D721Med (cell line): ENCODE measurements around the gene NT5DC1.

Experiments
- DNase-seq: peaks from one replicate; pipeline ENCODE4 v3.0.0; 2011; ENCODE audit warnings: low spot score; ENCODE audit not compliant: insufficient read length
- FAIRE-seq: peaks from 2 replicates; lab custom pipeline; 2011; peaks lifted over from hg19 to GRCh38; lab: Jason Lieb, UNC
- TF ChIP-seq, protein P1 (sequence below): IDR thresholded peaks from 2 replicates; pipeline ENCODE4 v1.5.1; 2012; ENCODE audit warnings: mild to moderate bottlenecking, control low read depth; ENCODE audit not compliant: insufficient read depth; ENCODE audit errors: missing control alignments

NT5DC1 gene

DNA sequence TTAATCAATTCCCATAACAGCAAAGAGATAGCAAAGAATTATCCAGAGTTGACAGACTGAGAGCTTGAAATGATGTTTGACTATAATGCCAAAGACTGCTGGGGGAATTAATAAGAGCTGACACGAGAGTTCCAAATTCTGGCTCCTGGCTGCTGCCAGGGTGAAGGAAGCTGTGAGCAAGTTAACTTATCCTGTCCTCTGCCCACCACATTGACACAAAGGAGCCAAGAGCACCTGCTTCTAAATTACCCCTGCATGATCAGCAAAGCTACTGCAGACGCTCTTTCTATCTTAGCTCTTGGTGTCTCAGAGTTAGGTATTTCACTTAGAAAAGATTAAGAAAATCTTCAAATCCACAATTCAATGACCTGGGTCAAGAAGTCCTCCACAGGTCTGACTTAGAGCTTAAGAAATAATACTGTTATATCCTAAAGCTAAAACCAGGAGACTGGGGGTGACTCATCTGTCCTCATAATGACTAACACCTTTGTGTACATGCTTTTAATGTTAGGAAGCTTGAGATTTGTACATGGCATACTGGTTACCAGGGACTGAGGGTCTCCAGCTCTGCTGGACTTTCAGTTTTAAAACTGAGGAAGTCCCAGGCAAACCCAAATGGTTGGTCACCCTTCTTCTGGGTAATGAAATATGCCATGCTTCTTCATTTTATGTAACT, 26.8 kb upstream of the NT5DC1 start:
- FAIRE-seq (peak; percentile 46), DNase-seq (no peak)
- TF ChIP-seq, protein P1, sequence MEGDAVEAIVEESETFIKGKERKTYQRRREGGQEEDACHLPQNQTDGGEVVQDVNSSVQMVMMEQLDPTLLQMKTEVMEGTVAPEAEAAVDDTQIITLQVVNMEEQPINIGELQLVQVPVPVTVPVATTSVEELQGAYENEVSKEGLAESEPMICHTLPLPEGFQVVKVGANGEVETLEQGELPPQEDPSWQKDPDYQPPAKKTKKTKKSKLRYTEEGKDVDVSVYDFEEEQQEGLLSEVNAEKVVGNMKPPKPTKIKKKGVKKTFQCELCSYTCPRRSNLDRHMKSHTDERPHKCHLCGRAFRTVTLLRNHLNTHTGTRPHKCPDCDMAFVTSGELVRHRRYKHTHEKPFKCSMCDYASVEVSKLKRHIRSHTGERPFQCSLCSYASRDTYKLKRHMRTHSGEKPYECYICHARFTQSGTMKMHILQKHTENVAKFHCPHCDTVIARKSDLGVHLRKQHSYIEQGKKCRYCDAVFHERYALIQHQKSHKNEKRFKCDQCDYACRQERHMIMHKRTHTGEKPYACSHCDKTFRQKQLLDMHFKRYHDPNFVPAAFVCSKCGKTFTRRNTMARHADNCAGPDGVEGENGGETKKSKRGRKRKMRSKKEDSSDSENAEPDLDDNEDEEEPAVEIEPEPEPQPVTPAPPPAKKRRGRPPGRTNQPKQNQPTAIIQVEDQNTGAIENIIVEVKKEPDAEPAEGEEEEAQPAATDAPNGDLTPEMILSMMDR: no peak

DNA sequence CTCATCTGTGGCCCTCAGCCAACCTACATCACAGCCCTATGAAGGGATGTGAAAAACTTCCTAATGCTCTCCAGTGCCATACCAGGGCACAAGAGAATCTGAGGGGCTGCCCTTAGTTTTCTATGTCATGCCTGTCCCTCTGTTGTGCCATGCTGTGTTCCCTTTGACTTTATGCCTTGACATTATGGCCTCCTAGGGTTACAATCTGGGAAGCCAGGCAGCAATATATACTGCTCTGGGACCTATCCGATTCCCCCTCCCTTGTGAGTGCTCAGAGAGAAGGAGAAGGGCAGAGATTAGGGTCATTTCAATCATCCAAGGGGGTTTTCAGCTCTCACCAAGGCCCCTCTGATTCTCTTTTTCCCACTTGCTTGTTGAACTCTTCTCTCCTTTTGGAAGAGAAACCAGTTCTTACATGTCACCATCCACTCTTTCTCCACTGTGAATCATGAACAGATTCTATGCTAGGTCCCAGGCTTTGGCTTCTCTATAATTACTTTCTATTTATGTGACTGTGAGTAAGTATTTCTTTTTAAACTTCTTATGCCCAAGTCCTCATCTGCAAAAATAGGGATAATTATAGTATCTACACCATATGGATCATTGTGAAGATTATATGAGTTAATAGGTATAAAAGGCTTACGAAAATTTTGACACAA, 25.8 kb upstream of the NT5DC1 start:
- TF ChIP-seq, protein P1: no peak
- DNase-seq (no peak), FAIRE-seq (no peak)

DNA sequence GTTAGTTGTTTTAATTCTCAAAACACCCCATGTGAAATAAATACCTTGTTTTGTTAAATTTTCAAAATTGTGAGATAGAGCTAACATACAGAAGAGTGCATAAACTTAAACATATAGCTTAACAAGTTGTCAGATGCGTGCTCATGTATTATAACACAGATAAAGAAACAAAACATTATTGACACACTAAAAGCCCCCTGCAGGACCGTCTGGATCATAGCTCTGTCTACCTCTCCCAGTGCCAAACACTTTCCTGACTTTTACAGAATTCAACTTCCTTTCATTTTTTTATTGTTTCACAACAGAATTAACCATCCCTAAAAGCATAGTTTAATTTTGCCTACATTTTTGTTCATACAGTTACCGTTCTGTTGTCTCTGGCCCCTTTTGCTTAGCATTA, 22.1 kb upstream of the NT5DC1 start:
- DNase-seq (no peak), FAIRE-seq (no peak)
- TF ChIP-seq, protein P1: no peak

DNA sequence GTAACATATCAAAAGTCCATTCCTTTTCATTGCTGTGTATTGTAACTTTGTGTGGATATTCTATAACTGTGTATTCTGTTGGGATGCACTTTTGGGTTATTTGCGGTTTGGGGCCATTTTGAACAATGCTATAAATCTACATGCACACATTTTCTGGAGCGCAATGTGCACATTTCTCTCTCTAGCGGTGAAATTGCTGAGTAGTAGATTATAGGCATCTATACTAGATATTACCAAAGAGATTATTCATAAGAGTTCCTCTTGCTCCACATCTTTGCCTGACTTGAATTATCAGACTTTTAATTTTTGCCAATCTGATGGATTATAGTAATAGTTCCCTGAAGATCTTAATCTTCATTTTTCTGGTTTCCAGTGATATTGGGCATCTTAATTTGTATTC, 21.7 kb upstream of the NT5DC1 start:
- FAIRE-seq: no peak
- TF ChIP-seq, protein P1: no peak

DNA sequence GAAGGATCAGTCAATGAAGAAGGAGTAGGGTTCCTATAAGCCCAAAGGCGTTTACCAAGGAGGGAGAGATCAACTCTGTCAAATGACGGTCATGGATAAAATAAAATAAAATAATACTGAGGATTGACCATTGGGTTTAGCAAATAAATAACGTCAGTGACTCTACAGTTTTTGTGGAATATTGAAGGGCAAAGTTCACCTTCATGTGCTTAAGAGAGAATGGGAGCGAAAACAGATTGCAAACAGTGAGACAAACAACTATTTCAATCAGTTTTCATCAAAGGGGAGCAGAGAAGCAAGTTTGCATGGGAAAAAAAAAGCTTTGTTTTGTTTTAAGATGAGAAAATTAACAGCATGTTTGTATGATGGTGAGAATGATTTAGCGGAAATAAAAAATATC, 17.6 kb upstream of the NT5DC1 start:
- FAIRE-seq (no peak), DNase-seq (no peak)
- TF ChIP-seq, protein P1: no peak

More for the DNA sequence above, 21.7 kb upstream of the NT5DC1 start:
- no peak for DNase-seq

DNA sequence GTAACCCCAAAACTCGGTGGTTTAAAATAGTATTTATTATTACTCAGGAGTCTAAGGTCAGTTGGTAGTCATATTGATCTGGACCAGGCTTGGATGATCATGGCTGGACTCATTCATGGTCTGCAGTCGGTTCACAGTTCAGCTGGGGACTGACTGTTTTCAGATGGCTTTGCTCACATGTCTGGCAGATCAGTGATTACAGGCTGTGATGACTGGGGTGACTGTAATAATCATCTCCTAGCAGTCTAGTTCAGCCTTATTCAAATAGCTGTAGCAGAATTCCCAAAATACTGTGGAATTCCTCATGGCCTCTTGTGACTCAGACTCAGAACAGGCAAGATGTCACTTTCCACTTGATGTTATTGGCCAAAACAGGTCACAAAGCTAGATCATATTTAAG, 16.4 kb upstream of the NT5DC1 start:
- FAIRE-seq (no peak), DNase-seq (no peak)
- TF ChIP-seq, protein P1: no peak
